Lower lobe of right lung (tissue), 2 donors: ENCODE data around the gene PRMT3. TPM values are rescaled to one million over a fixed set of nuclear protein-coding genes. Genes with fewer than 3 reads are reported as not detected.
"Not testable (repeated sequence)": the region's sequence is repeated elsewhere in the genome, so short reads cannot be mapped to it uniquely, and the experiment has no call there.

Experiments
- ATAC-seq, 2 donors: fragments of 200-7000 bp; cut with Tn5 transposase; one replicate each; pipeline ENCODE4 v1.9.1; 2020 to 2022; ENCODE audit warnings: mild to moderate bottlenecking in 2 of 2, moderate library complexity in 2 of 2
- DNase-seq: peaks from one replicate; pipeline ENCODE4 v3.0.0-alpha.2; 2020
- H3K27ac ChIP-seq: fragments of 200-600 bp; one replicate; pipeline ENCODE4 v1.8.0; 2022
- H3K27me3 ChIP-seq: fragments of 200-600 bp; one replicate; pipeline ENCODE4 v1.8.0; 2022; ENCODE audit warnings: low read depth
- H3K36me3 ChIP-seq: fragments of 200-600 bp; one replicate; pipeline ENCODE4 v1.8.0; 2022; ENCODE audit warnings: mild to moderate bottlenecking
- H3K4me1 ChIP-seq: fragments of 200-600 bp; one replicate; pipeline ENCODE4 v1.8.0; 2022
- H3K4me3 ChIP-seq: fragments of 200-600 bp; one replicate; pipeline ENCODE4 v1.8.0; 2022; ENCODE audit warnings: mild to moderate bottlenecking
- H3K9me3 ChIP-seq: fragments of 200-600 bp; one replicate; pipeline ENCODE4 v1.8.0; 2022
- intact Hi-C: fragments of 100-400 bp; cut with DNase I; formaldehyde crosslinking; loops from one replicate; pipeline ENCODE4 v1.11.0; 2022
- total RNA-seq: library from RNA; stranded (reverse); fragmentation: NEBNext Ultra II Directional; extraction: Animal tissue kit (Norgen Biotek cat#: 25700); gene quantifications from one replicate; pipeline ENCODE4 v1.2.1, GENCODE V29; 2021
- TF ChIP-seq, protein P1 (sequence below): fragments of 200-600 bp; IDR thresholded peaks from one replicate; pipeline ENCODE4 v1.8.0; 2022; ENCODE audit warnings: antibody characterized with exemption, mild to moderate bottlenecking
- donor health status: DM: no; HTN: yes; CAD: no; lungs with severe emphysema.

Gene PRMT3
- total RNA-seq, 1 donor from 2014 or later, result 10.6 TPM

DNA sequence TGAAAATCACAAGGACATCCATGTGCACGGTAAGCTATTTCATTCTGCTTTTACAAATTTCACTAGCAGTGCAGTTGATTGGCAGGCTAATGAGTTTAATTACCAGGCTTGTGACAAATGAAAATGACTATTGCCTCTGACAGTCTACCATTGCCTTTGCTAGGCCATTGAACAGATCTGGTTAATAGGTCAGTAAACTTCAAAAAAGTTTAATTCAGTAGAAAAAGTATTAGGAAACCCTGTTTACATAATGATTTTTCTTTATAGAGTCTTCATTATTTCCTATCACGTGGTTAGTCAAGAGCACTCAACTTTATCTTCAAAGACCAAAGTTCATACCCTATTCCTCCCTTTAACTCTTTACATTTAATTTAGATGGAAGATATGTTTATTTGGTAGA is 77.0 kb downstream of the PRMT3 start:
- H3K27ac ChIP-seq, result no peak overlapping the region
- intact Hi-C loops, result no loop called here
- no peaks in the 10 kb centered on the region for H3K4me1 ChIP-seq
- no peak overlapping the region for H3K4me3 ChIP-seq
- no peaks in the 10 kb centered on the region for H3K9me3 ChIP-seq
- TF ChIP-seq, protein P1, sequence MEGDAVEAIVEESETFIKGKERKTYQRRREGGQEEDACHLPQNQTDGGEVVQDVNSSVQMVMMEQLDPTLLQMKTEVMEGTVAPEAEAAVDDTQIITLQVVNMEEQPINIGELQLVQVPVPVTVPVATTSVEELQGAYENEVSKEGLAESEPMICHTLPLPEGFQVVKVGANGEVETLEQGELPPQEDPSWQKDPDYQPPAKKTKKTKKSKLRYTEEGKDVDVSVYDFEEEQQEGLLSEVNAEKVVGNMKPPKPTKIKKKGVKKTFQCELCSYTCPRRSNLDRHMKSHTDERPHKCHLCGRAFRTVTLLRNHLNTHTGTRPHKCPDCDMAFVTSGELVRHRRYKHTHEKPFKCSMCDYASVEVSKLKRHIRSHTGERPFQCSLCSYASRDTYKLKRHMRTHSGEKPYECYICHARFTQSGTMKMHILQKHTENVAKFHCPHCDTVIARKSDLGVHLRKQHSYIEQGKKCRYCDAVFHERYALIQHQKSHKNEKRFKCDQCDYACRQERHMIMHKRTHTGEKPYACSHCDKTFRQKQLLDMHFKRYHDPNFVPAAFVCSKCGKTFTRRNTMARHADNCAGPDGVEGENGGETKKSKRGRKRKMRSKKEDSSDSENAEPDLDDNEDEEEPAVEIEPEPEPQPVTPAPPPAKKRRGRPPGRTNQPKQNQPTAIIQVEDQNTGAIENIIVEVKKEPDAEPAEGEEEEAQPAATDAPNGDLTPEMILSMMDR, result no peak
- H3K27me3 ChIP-seq, result no peaks in the 10 kb centered on the region
- no peak for ATAC-seq
- H3K36me3 ChIP-seq, result peaks cover 21% of the 10 kb centered on the region
- no peak for DNase-seq

- Histone ChIP-seq H3K36me3 (peaks cover 14% of the 10 kb centered on the region), H3K27ac (no peak overlapping the region), H3K9me3 (no peaks in the 10 kb centered on the region), H3K4me1 (no peaks in the 10 kb centered on the region), H3K27me3 (no peaks in the 10 kb centered on the region), H3K4me3 (no peak overlapping the region)
- ATAC-seq (no peak), DNase-seq (no peak)
- intact Hi-C loops, result no loop called here
- TF ChIP-seq, protein P1, result no peak
These were observed 80.1 kb downstream of the PRMT3 start for GRCh38 chr11:20467487-20468185.

DNA sequence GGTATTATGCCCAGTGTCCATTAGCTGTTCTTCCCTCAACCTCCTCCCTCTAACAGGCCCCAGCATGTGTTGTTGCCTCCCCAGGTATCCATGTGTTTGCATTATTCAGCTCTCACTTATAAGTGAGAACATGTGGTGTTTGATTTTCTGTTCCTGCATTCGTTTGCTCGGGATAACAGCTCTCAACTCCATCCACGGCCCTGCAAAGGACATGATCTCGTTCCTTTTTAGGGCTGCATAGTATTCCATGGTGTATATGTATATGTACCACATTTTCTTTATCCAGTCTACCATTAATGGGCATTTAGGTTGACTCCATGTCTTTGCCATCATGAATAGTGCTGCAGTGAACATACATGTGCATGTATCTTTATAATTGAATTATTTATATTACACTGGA is 82.8 kb downstream of the PRMT3 start:
- Histone ChIP-seq H3K4me3 (no peak overlapping the region), H3K9me3 (no peaks in the 10 kb centered on the region), H3K27me3 (no peaks in the 10 kb centered on the region), H3K36me3 (no peaks in the 10 kb centered on the region), H3K27ac (no peak overlapping the region), H3K4me1 (peaks cover 11% of the 10 kb centered on the region)
- no peak for DNase-seq
- TF ChIP-seq, protein P1, result no peak
- intact Hi-C loops, result no loop called here
- ATAC-seq, result no peak

DNA sequence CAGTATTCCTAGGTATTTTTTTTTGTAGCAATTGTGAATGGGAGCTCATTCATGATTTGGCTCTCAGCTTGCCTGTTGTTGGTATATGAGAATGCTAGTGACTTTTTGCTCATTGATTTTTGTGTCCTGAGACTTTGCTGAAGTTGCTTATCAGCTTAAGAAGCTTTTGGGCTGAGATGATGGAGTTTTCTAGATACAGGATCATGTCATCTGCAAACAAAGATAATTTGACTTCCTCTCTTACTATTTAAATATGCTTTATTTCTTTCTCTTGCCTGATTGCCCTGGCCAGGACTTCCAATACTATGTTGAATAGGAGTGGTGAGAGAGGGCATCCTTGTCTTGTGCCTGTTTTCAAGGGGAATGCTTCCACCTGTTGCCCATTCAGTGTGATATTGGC is 84.4 kb downstream of the PRMT3 start:
- DNase-seq, H3K27ac ChIP-seq, intact Hi-C loops, H3K36me3 ChIP-seq, ATAC-seq, H3K9me3 ChIP-seq, H3K27me3 ChIP-seq, H3K4me3 ChIP-seq: not testable (repeated sequence)
- H3K4me1 ChIP-seq, result peaks cover 18% of the 10 kb centered on the region

DNA sequence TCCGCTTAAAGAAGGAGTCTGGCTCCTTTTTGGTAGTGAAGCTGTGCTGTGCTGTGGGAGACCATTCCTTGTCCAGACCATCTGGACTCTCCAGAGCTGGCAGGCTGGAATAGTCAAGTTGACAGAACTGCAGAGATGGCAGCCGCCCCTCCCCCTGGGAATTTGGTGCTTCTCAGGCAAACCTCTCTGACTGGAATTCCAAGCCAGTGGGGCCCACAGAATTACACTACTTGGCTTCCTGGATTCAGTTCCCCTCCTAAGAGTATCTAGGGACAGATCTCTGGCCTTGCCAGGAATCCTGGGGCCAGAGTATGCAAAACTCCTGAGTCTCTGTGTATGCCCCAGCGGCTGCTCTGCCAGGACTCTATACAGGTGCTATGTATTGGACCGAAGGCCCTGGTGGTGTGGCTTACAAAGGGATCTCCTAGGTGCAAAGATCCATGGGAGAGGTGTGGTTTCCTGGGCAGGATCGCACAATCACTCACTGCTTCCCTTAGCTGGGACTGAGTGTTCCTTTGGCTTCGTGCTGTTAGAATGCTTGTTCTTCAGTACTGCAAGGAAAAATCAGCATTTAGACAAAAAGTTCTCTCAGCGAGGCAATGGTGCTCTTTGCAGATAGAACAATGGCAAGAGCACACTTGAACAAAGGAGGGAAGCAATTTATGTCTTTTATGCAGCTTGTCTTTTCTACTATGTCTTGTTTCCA is 86.8 kb downstream of the PRMT3 start:
- peak; percentile 14 to 45 for ATAC-seq
- DNase-seq, result no peak
- intact Hi-C loops, result no loop called here
- TF ChIP-seq, protein P1, result no peak
- H3K4me3 ChIP-seq, result no peak overlapping the region
- H3K9me3 ChIP-seq, result no peaks in the 10 kb centered on the region
- H3K4me1 ChIP-seq, result peaks cover 18% of the 10 kb centered on the region
- peak overlapping the region; percentile 14 for H3K27ac ChIP-seq
- no peaks in the 10 kb centered on the region for H3K36me3 ChIP-seq
- no peaks in the 10 kb centered on the region for H3K27me3 ChIP-seq

- no peak overlapping the region for H3K4me3 ChIP-seq
- H3K27me3 ChIP-seq, result no peaks in the 10 kb centered on the region
- H3K36me3 ChIP-seq, result no peaks in the 10 kb centered on the region
- DNase-seq (no peak), ATAC-seq (no peak)
- H3K27ac ChIP-seq, result peak overlapping the region; percentile 14
- H3K4me1 ChIP-seq, result peaks cover 18% of the 10 kb centered on the region
- TF ChIP-seq, protein P1, result no peak
- intact Hi-C loops, result no loop called here
- no peaks in the 10 kb centered on the region for H3K9me3 ChIP-seq
These were observed 87.5 kb downstream of the PRMT3 start for GRCh38 chr11:20474882-20475517.
